MM.1S (cell line): ENCODE results near the gene ARHGEF10L.

Source experiments
- CTCF ChIP-seq: fragments of 300-600 bp; sonication (generic); IDR thresholded peaks from 2 replicates; pipeline ENCODE4 v1.5.1; 2016; ENCODE audit warnings: antibody characterized with exemption, low read length, mixed read lengths
- EZH2 ChIP-seq: fragments of 300-600 bp; sonication (generic); optimal IDR thresholded peaks from 2 replicates; pipeline ENCODE3; 2017; ENCODE audit warnings: low read depth, mild to moderate bottlenecking, antibody characterized with exemption, low read length, mixed read lengths
- EZH2phosphoT487 ChIP-seq: fragments of 300-600 bp; sonication (generic); IDR thresholded peaks from 2 replicates; pipeline ENCODE4 v1.6.1; 2018; ENCODE audit warnings: antibody characterized with exemption, low read length

- TF ChIP-seq CTCF, result no peak
- TF ChIP-seq EZH2, result no peak
- no peak for TF ChIP-seq EZH2phosphoT487
Measured at GRCh38 chr1:17654519-17654918, 115.0 kb downstream of the ARHGEF10L start.
